PC-9 (cell line): Measurements from ENCODE around the gene GPR12. TPM values are rescaled to one million over a fixed set of nuclear protein-coding genes. Genes with fewer than 3 reads are reported as not detected.
"Not testable (repeated sequence)": the region's sequence is repeated elsewhere in the genome, so short reads cannot be mapped to it uniquely, and the experiment has no call there.

ENCODE experiments used
- BruUV-seq: library from RNA; stranded (reverse); fragments of 400-500 nt; replicated peaks from 2 replicates; lab custom pipeline; 2021; lab: Mats Ljungman, UMichigan
- CTCF ChIA-PET: fragments of 300-600 bp; sonication (Branson Sonifier 250); formaldehyde crosslinking; loops from one replicate; lab custom pipeline; 2022; ENCODE audit warnings: antibody characterized with exemption; lab: Charles Lee
- POLR2A ChIA-PET: fragments of 300-600 bp; sonication (Branson Sonifier 250); formaldehyde crosslinking; loops from one replicate; lab custom pipeline; 2022; ENCODE audit warnings: antibody characterized with exemption; ENCODE audit not compliant: unreplicated experiment; lab: Charles Lee
- DNase-seq, 2 experiments: peaks; one replicate each; pipeline versions ENCODE4 v3.0.0 to v3.0.0-alpha.2; 2015 to 2022; ENCODE audit warnings: mixed read lengths in 1 of 2
- H2AFZ ChIP-seq: fragments of 200-600 bp; sonication (generic); 2 replicates; pipeline ENCODE4 v1.8.1; 2017; ENCODE audit warnings: antibody characterized with exemption
- H3F3A ChIP-seq: fragments of 200-600 bp; sonication (generic); 2 replicates; pipeline ENCODE4 v1.8.1; 2017; ENCODE audit warnings: antibody characterized with exemption, mild to moderate bottlenecking, low read depth; ENCODE audit not compliant: insufficient read depth
- H3K27ac ChIP-seq: fragments of 200-600 bp; sonication (generic); 2 replicates; pipeline ENCODE4 v1.6.1; 2016; ENCODE audit warnings: mixed run types
- H3K27me3 ChIP-seq: fragments of 200-600 bp; sonication (generic); 2 replicates; pipeline ENCODE4 v1.6.1; 2016; ENCODE audit warnings: low read depth, mixed run types; ENCODE audit not compliant: insufficient read depth
- H3K36me3 ChIP-seq: fragments of 200-600 bp; sonication (generic); 2 replicates; pipeline ENCODE4 v1.6.1; 2016; ENCODE audit warnings: low read depth, mixed run types
- H3K4me1 ChIP-seq: fragments of 200-600 bp; sonication (generic); replicated peaks from 2 replicates; pipeline ENCODE4 v1.6.1; 2016; ENCODE audit warnings: mixed run types; ENCODE audit not compliant: insufficient read depth
- H3K4me2 ChIP-seq: fragments of 200-600 bp; sonication (generic); 2 replicates; pipeline ENCODE4 v1.6.1; 2017; ENCODE audit warnings: mixed run types
- H3K4me3 ChIP-seq: fragments of 200-600 bp; sonication (generic); 2 replicates; pipeline ENCODE4 v1.6.1; 2016; ENCODE audit warnings: mixed run types
- H3K79me2 ChIP-seq: fragments of 200-600 bp; sonication (generic); 2 replicates; pipeline ENCODE4 v1.6.1; 2017; ENCODE audit warnings: low read depth, mixed run types
- H3K9me2 ChIP-seq: fragments of 200-600 bp; sonication (generic); 2 replicates; pipeline ENCODE4 v1.8.1; 2017; ENCODE audit warnings: mild to moderate bottlenecking; ENCODE audit not compliant: insufficient read depth
- H3K9me3 ChIP-seq: fragments of 200-600 bp; sonication (generic); 2 replicates; pipeline ENCODE4 v1.8.1; 2016; ENCODE audit warnings: low read depth; ENCODE audit not compliant: insufficient read depth
- H4K20me1 ChIP-seq: fragments of 200-600 bp; sonication (generic); 2 replicates; pipeline ENCODE4 v1.8.1; 2017; ENCODE audit not compliant: insufficient read depth
- CTCF ChIP-seq: fragments of 200-600 bp; sonication (generic); conservative IDR thresholded peaks from 2 replicates; pipeline ENCODE4 v1.6.1; 2017; ENCODE audit warnings: mixed run types, antibody characterized with exemption, mild to moderate bottlenecking, moderate library complexity
- EZH2 ChIP-seq: fragments of 200-600 bp; sonication (generic); IDR thresholded peaks from 2 replicates; pipeline ENCODE4 v1.8.0; 2017; ENCODE audit warnings: antibody characterized with exemption, low read depth
- intact Hi-C: fragments of 100-400 bp; cut with micrococcal nuclease; formaldehyde crosslinking; loops from one replicate; pipeline ENCODE4 v1.10.0; 2022; ENCODE audit not compliant: unreplicated experiment
- total RNA-seq: library from RNA; stranded (reverse); gene quantifications from 2 replicates; pipeline ENCODE4 v1.2.3, GENCODE V29; 2021

GPR12 gene
- total RNA-seq, 1 experiment from 2014 or later, result not detected

GRCh38 chr13:26727122-26727521 is 33.5 kb downstream of the GPR12 start:
- TF ChIP-seq CTCF, result no peak
- TF ChIP-seq EZH2, result no peak
- Histone ChIP-seq H4K20me1 (no peaks in the 10 kb centered on the region), H3K27ac (no peak overlapping the region), H2AFZ (no peak overlapping the region), H3K4me3 (no peak overlapping the region), H3F3A (no peaks in the 10 kb centered on the region), H3K4me1 (no peaks in the 10 kb centered on the region), H3K36me3 (no peaks in the 10 kb centered on the region), H3K9me3 (no peaks in the 10 kb centered on the region; the same call in 1 of the 2 replicates), H3K27me3 (peaks cover 41% of the 10 kb centered on the region), H3K79me2 (no peaks in the 10 kb centered on the region), H3K4me2 (no peak overlapping the region), H3K9me2 (no peaks in the 10 kb centered on the region)
- intact Hi-C loops, result no loop called here
- no peak for DNase-seq
- ChIA-PET CTCF (no interaction called here), POLR2A (no interaction called here)
- no TSS peak for BruUV-seq

GRCh38 chr13:26726684-26727083 is 33.9 kb downstream of the GPR12 start:
- Histone ChIP-seq H3K4me2 (no peak overlapping the region), H3K4me1 (no peaks in the 10 kb centered on the region), H3K36me3 (no peaks in the 10 kb centered on the region), H3K9me3 (no peaks in the 10 kb centered on the region; the same call in 1 of the 2 replicates), H3K9me2 (no peaks in the 10 kb centered on the region), H2AFZ (no peak overlapping the region), H3K27ac (no peak overlapping the region), H4K20me1 (no peaks in the 10 kb centered on the region), H3K79me2 (no peaks in the 10 kb centered on the region), H3K4me3 (no peak overlapping the region), H3K27me3 (peaks cover 46% of the 10 kb centered on the region), H3F3A (no peaks in the 10 kb centered on the region)
- DNase-seq, result no peak
- CTCF ChIA-PET, result no interaction called here
- POLR2A ChIA-PET, result no interaction called here
- intact Hi-C loops, result no loop called here
- no peak for TF ChIP-seq CTCF
- no peak for TF ChIP-seq EZH2
- BruUV-seq, result no TSS peak

GRCh38 chr13:26723620-26724019 is 37.0 kb downstream of the GPR12 start:
- CTCF ChIA-PET, H3K4me3 ChIP-seq, H3K4me1 ChIP-seq, H3F3A ChIP-seq, H3K36me3 ChIP-seq, H2AFZ ChIP-seq, DNase-seq, BruUV-seq, H3K27ac ChIP-seq, H3K9me3 ChIP-seq, H3K9me2 ChIP-seq, intact Hi-C loops, H4K20me1 ChIP-seq, H3K79me2 ChIP-seq, H3K4me2 ChIP-seq, POLR2A ChIA-PET: not testable (repeated sequence)
- peaks cover 61% of the 10 kb centered on the region for H3K27me3 ChIP-seq

- no peaks in the 10 kb centered on the region for H3F3A ChIP-seq
- ChIA-PET POLR2A (no interaction called here), CTCF (no interaction called here)
- H3K27me3 ChIP-seq, result peaks cover 55% of the 10 kb centered on the region
- H4K20me1 ChIP-seq, result no peaks in the 10 kb centered on the region
- no peaks in the 10 kb centered on the region for H3K9me2 ChIP-seq
- no peak overlapping the region for H3K4me3 ChIP-seq
- no peaks in the 10 kb centered on the region for H3K36me3 ChIP-seq
- no peak overlapping the region for H3K4me2 ChIP-seq
- no peak for DNase-seq
- no TSS peak for BruUV-seq
- no peak overlapping the region for H3K27ac ChIP-seq
- H3K9me3 ChIP-seq, result no peaks in the 10 kb centered on the region; the same call in 1 of the 2 replicates
- no peak overlapping the region for H2AFZ ChIP-seq
- no peaks in the 10 kb centered on the region for H3K4me1 ChIP-seq
- intact Hi-C loops, result no loop called here
- TF ChIP-seq CTCF (no peak), EZH2 (no peak)
- no peaks in the 10 kb centered on the region for H3K79me2 ChIP-seq
These were observed 38.3 kb downstream of the GPR12 start for GRCh38 chr13:26722321-26722720.
